ENCODE results near the gene PES1.

DNA sequence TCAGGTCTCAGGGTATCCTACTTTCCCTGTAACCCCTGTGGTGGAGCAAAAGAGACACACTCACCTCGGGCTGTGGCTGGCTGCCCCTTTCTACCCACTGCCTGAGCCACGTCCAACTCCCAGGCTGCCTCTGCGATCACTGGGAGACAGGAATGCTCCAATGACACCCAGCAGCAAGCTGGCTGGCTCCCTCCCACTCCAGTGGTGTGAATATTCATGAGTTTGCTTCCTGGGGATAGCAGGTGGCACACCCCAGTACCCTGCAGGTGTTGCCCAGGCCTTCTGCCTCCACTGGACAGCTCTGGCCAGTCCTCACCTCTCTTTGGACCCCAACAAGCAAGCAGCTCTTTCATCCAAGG is 27.0 kb downstream of the PES1 start:
- TF ChIP-seq, protein P1, sequence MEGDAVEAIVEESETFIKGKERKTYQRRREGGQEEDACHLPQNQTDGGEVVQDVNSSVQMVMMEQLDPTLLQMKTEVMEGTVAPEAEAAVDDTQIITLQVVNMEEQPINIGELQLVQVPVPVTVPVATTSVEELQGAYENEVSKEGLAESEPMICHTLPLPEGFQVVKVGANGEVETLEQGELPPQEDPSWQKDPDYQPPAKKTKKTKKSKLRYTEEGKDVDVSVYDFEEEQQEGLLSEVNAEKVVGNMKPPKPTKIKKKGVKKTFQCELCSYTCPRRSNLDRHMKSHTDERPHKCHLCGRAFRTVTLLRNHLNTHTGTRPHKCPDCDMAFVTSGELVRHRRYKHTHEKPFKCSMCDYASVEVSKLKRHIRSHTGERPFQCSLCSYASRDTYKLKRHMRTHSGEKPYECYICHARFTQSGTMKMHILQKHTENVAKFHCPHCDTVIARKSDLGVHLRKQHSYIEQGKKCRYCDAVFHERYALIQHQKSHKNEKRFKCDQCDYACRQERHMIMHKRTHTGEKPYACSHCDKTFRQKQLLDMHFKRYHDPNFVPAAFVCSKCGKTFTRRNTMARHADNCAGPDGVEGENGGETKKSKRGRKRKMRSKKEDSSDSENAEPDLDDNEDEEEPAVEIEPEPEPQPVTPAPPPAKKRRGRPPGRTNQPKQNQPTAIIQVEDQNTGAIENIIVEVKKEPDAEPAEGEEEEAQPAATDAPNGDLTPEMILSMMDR (IDR thresholded peaks at IDR 0.05): no peak
- TF ChIP-seq POLR2AphosphoS5 (IDR thresholded peaks at IDR 0.05) (no peak), POLR2A (IDR thresholded peaks at IDR 0.05; ENCODE audit: low read depth) (no peak), EP300 (IDR thresholded peaks at IDR 0.05) (no peak)

Measured in esophagus muscularis mucosa (tissue), 4 donors.